K562 (cell line): ENCODE data around the gene RASGRP2. TPM values are rescaled to one million over a fixed set of nuclear protein-coding genes. Genes with fewer than 3 reads are reported as not detected.

Experiments used
- ATAC-seq: fragments of 200-7000 bp; cut with Tn5 transposase; 3 replicates; pipeline ENCODE4 v1.9.1; 2020; ENCODE audit warnings: moderate library complexity
- BruUV-seq: library from RNA; stranded (reverse); fragments of 400-500 nt; replicated peaks from 2 replicates; lab custom pipeline; 2021; lab: Mats Ljungman, UMichigan
- CTCF ChIA-PET: fragments of 300-600 bp; formaldehyde crosslinking; extraction: SDS; loops from one replicate; lab custom pipeline; 2021; ENCODE audit warnings: low intra/inter-chr PET ratio; lab: Yijun Ruan, JAX
- POLR2A ChIA-PET: fragments of 300-600, 350-650 bp; sonication (Branson Sonifier 250); formaldehyde crosslinking; extraction: SDS; loops from one replicate; lab custom pipeline; 2021; ENCODE audit warnings: antibody characterized with exemption, inconsistent platforms; lab: Yijun Ruan, JAX
- DNase-seq, 4 experiments: peaks; one replicate each; pipeline versions ENCODE4 v3.0.0 to v3.0.0-alpha.2; 2011 to 2018; ENCODE audit warnings: low spot score in 3 of 4, mixed read lengths in 3 of 4; ENCODE audit errors: extremely low read depth in 1 of 4
- FAIRE-seq: peaks from 2 replicates; lab custom pipeline; 2011; peaks lifted over from hg19 to GRCh38; lab: Jason Lieb, UNC
- H2AFZ ChIP-seq: 2 replicates; pipeline ENCODE4 v1.6.0; 2011; ENCODE audit warnings: low read depth, low read length, control low read depth, inconsistent platforms
- H3K27ac ChIP-seq: fragments of 200-600 bp; 3 replicates; pipeline ENCODE4 v1.8.0; 2011; ENCODE audit warnings: low read depth, mild to moderate bottlenecking, control low read depth, inconsistent platforms, low read length, moderate library complexity, mixed read lengths; ENCODE audit errors: extremely low read depth
- H3K27me3 ChIP-seq, 2 experiments: fragments of 300-600 bp in 1 of 2; 2 replicates in 1 of 2; 3 replicates in 1 of 2; pipeline versions ENCODE4 v1.6.0 to v1.8.0; 2011; ENCODE audit warnings: inconsistent platforms in 2 of 2, low read length in 2 of 2, mild to moderate bottlenecking in 1 of 2, mixed read lengths in 1 of 2, moderate library complexity in 1 of 2; ENCODE audit not compliant: control insufficient read depth in 2 of 2, insufficient read depth in 2 of 2
- H3K36me3 ChIP-seq: fragments of 300-600 bp; 3 replicates; pipeline ENCODE4 v1.8.0; 2011; ENCODE audit warnings: mild to moderate bottlenecking, low read length, inconsistent platforms; ENCODE audit not compliant: control insufficient read depth, insufficient read depth
- H3K4me1 ChIP-seq, 2 experiments: fragments of 200-600 bp in 1 of 2; replicated peaks in 1 of 2; 2 replicates in 1 of 2; 3 replicates in 1 of 2; pipeline versions ENCODE4 v1.5.1 to v1.8.0; 2011; ENCODE audit warnings: inconsistent platforms in 2 of 2, low read length in 2 of 2, mild to moderate bottlenecking in 1 of 2, mixed read lengths in 1 of 2, moderate library complexity in 1 of 2; ENCODE audit not compliant: control insufficient read depth in 2 of 2, insufficient read depth in 2 of 2
- H3K4me2 ChIP-seq: 2 replicates; pipeline ENCODE4 v1.6.1; 2011; ENCODE audit warnings: low read length, control low read depth, inconsistent platforms, mixed read lengths; ENCODE audit not compliant: insufficient read depth
- H3K4me3 ChIP-seq: fragments of 200-600 bp; sonication (generic), shearing (Covaris generic); 2 replicates; pipeline ENCODE4 v1.5.1; 2016; ENCODE audit warnings: control low read depth, inconsistent platforms
- H3K79me2 ChIP-seq: fragments of 200-600 bp; 3 replicates; pipeline ENCODE4 v1.8.0; 2011; ENCODE audit warnings: low read length, inconsistent platforms; ENCODE audit not compliant: control insufficient read depth, insufficient read depth
- H3K9ac ChIP-seq, 2 experiments: 2 replicates each; pipeline versions ENCODE4 v1.6.0 to v1.6.1; 2011; ENCODE audit warnings: low read depth in 2 of 2, low read length in 2 of 2, control low read depth in 1 of 2, inconsistent platforms in 1 of 2, mild to moderate bottlenecking in 1 of 2, mixed read lengths in 1 of 2; ENCODE audit not compliant: insufficient read depth in 1 of 2
- H3K9me1 ChIP-seq: one replicate; pipeline ENCODE4 v1.6.0; 2011; ENCODE audit warnings: inconsistent platforms, mild to moderate bottlenecking, low read length, moderate library complexity; ENCODE audit not compliant: control insufficient read depth, insufficient read depth
- H3K9me3 ChIP-seq: replicated peaks from 2 replicates; pipeline ENCODE4 v1.5.1; 2011; ENCODE audit warnings: low read depth, low read length, inconsistent platforms; ENCODE audit not compliant: control insufficient read depth, insufficient read depth
- H4K20me1 ChIP-seq: replicated peaks from 2 replicates; pipeline ENCODE4 v1.6.1; 2011; ENCODE audit warnings: low read length, inconsistent platforms, mixed read lengths; ENCODE audit not compliant: control insufficient read depth, insufficient read depth
- ATF1 ChIP-seq, 2 experiments: fragments of 450-650 bp in 1 of 2; IDR thresholded peaks; 2 replicates each; pipeline ENCODE4 v1.6.1; 2016; ENCODE audit warnings: missing compliant biosample characterization in 1 of 2, missing genetic modification characterization in 1 of 2
- CHCHD3 ChIP-seq: fragments of 250-450 bp; sonication (Bioruptor Pico); IDR thresholded peaks from 2 replicates; pipeline ENCODE4 v2.1.2; 2022; ENCODE audit warnings: mild to moderate bottlenecking
- HES1 ChIP-seq: fragments of 450-650 bp; IDR thresholded peaks from 2 replicates; pipeline ENCODE4 v1.6.1; 2016; ENCODE audit warnings: low read depth, mild to moderate bottlenecking, moderate library complexity
- NCOA2 ChIP-seq, 2 experiments: fragments of 450-650 bp; IDR thresholded peaks; 2 replicates each; pipeline ENCODE4 v1.6.1; 2018; ENCODE audit warnings: mild to moderate bottlenecking in 2 of 2, moderate library complexity in 1 of 2; ENCODE audit not compliant: partially characterized antibody in 2 of 2
- SRSF7 ChIP-seq: fragments of 200-400 bp; formaldehyde crosslinking; optimal IDR thresholded peaks from 2 replicates; pipeline ENCODE3; 2017; ENCODE audit warnings: mild to moderate bottlenecking, low read depth, low read length
- ZC3H8 ChIP-seq: fragments of 450-650 bp; IDR thresholded peaks from 2 replicates; pipeline ENCODE4 v1.6.1; 2017
- ZFP36 ChIP-seq: fragments of 150-350 bp; IDR thresholded peaks from 2 replicates; pipeline ENCODE4 v1.6.1; 2018; ENCODE audit warnings: low read length, low read depth; ENCODE audit not compliant: partially characterized antibody
- ZNF699 ChIP-seq: fragments of 250-450 bp; sonication (Bioruptor Pico); IDR thresholded peaks from 2 replicates; pipeline ENCODE4 v1.8.0; 2021; ENCODE audit warnings: mild to moderate bottlenecking, moderate library complexity; ENCODE audit not compliant: insufficient replicate concordance
- WGBS: fragments of 100-300 bp; shearing (Covaris generic); methylation state at CpG from one replicate; pipeline ENCODE4 v1.1.6; 2016; ENCODE audit warnings: low coverage, mixed read lengths; ENCODE audit not compliant: insufficient coverage; ENCODE audit errors: missing lambda C conversion rate; 5-methylcytosine and 5-hydroxymethylcytosine counted together
- in situ Hi-C: fragments of 300-500 bp; cut with MboI; formaldehyde crosslinking; loops from 4 replicates; pipeline ENCODE4 v1.15.0; 2018; ENCODE audit warnings: inconsistent platforms, mixed read lengths
- intact Hi-C: fragments of 100-400 bp; cut with micrococcal nuclease; formaldehyde crosslinking; loops from 2 replicates; pipeline ENCODE4 v1.14.2; 2022
- polyA plus RNA-seq, 8 experiments: library from polyadenylated mRNA; depleted of rRNA in 4 of 8; stranded (reverse) in 5 of 8; unstranded in 3 of 8; fragments of >200 nt; fragmentation: Nextera tagmentation in 2 of 8; fragmentation: Illumina TruSeq in 1 of 8; extraction: Ambion mirVana in 2 of 8; extraction: Trizol in 1 of 8; gene quantifications; 2 replicates each; pipeline versions ENCODE4 v1.2.1 to v1.2.3, GENCODE V29; 2011 to 2014; ENCODE audit warnings: inconsistent platforms in 1 of 8, missing spikeins in 1 of 8
- total RNA-seq, 7 experiments: library from RNA; depleted of rRNA in 6 of 7; stranded (reverse); fragments of >200 nt in 6 of 7; fragmentation: Illumina TruSeq in 2 of 7; extraction: Trizol in 2 of 7; gene quantifications; 2 replicates each; pipeline versions ENCODE4 v1.2.1 to v1.2.3, GENCODE V29; 2011 to 2021; ENCODE audit warnings: low replicate concordance in 1 of 7

RASGRP2 gene
- total and polyA plus RNA-seq, 9 of the 15 experiments (the other 6 are each of a cell fraction or from before 2014, with no cell fraction given), result 0.87 to 22.7 (median 5.5) TPM

- Histone ChIP-seq H3K27ac (no peak overlapping the region), H3K9ac (peak overlapping the region in 1 of 2 experiments; percentile 46; a peak in 2 of 4 replicates), H2AFZ (no peak overlapping the region), H4K20me1 (peaks cover 3% of the 10 kb centered on the region), H3K4me1 (peaks cover 0 to 6% of the 10 kb centered on the region in 2 experiments; a peak in 2 of 5 replicates), H3K9me3 (no peaks in the 10 kb centered on the region), H3K9me1 (no peaks in the 10 kb centered on the region), H3K4me3 (no peak overlapping the region), H3K27me3 (peaks cover 21 to 69% of the 10 kb centered on the region in 2 experiments), H3K79me2 (no peaks in the 10 kb centered on the region), H3K36me3 (no peaks in the 10 kb centered on the region), H3K4me2 (no peak overlapping the region)
- WGBS, result 9% methylated on average over 8 of the region's 9 CpGs
- no peak for TF ChIP-seq CHCHD3 (CRISPR knock-in tag)
- TF ChIP-seq ZNF699 (CRISPR knock-in tag), result no peak
- TF ChIP-seq SRSF7, result no peak
- no peak for TF ChIP-seq ZC3H8
- FAIRE-seq, result no peak
- ChIA-PET POLR2A (interaction anchor here (0.8 kb wide), 1 partner anchor 33 kb away, joined by 3 read pairs; no protein-coding TSS in a partner anchor), CTCF (interaction anchor here (0.7 to 1.4 kb wide), 2 partner anchors 57 to 208 kb away, joined by 3 to 4 read pairs; partner anchors contain the start of gene RASGRP2)
- no peak for DNase-seq
- BruUV-seq, result no TSS peak
- no peak for ATAC-seq
- intact Hi-C loops (no loop called here), in situ Hi-C loops (no loop called here)
Measured at GRCh38 chr11:64686466-64687170, 57.3 kb downstream of the RASGRP2 start.

GRCh38 chr11:64685536-64685935 is 58.4 kb downstream of the RASGRP2 start:
- Histone ChIP-seq H3K9ac (no peak overlapping the region), H4K20me1 (peaks cover 3% of the 10 kb centered on the region), H3K9me3 (no peaks in the 10 kb centered on the region), H3K4me1 (peaks cover 0 to 6% of the 10 kb centered on the region in 2 experiments; a peak in 2 of 5 replicates), H2AFZ (no peak overlapping the region), H3K79me2 (no peaks in the 10 kb centered on the region), H3K36me3 (no peaks in the 10 kb centered on the region), H3K4me2 (no peak overlapping the region), H3K9me1 (no peaks in the 10 kb centered on the region), H3K27ac (no peak overlapping the region), H3K27me3 (peaks cover 26 to 61% of the 10 kb centered on the region in 2 experiments), H3K4me3 (no peak overlapping the region)
- in situ Hi-C loops (no loop called here), intact Hi-C loops (no loop called here)
- FAIRE-seq (no peak), ATAC-seq (no peak), DNase-seq (no peak)
- 10% methylated on average over 18 of the region's 18 CpGs for WGBS
- ChIA-PET CTCF (no interaction called here), POLR2A (interaction anchor here (0.6 to 0.7 kb wide), 3 partner anchors 36 to 345 kb away, joined by 3 read pairs; no protein-coding TSS in a partner anchor)
- no TSS peak for BruUV-seq
- TF ChIP-seq NCOA2 (IDR thresholded peaks at IDR 0.05; ENCODE audit: partially characterized antibody in 2 of 2) (no peak), ZFP36 (no peak), HES1 (no peak), ATF1 (CRISPR knock-in tag; IDR thresholded peaks at IDR 0.05) (no peak), ATF1 (tag; IDR thresholded peaks at IDR 0.05) (no peak)
